ENCODE measurements around the gene RBFA. TPM values are rescaled to one million over a fixed set of nuclear protein-coding genes. Genes with fewer than 3 reads are reported as not detected.

The RBFA gene
- total and polyA plus RNA-seq, 2 of the 13 experiments (the other 11 are each of a cell fraction or from before 2014, with no cell fraction given) = 29.7 to 42.4 TPM

- CTCF ChIA-PET (ENCODE audit: low intra/inter-chr PET ratio, low total read pairs) = no interaction called here
- POLR2A ChIA-PET = no interaction called here
- FAIRE-seq = no peak
- TF ChIP-seq NR0B2 (CRISPR knock-in tag; IDR thresholded peaks at IDR 0.05) (no peak), GATA4 (IDR thresholded peaks at IDR 0.05; ENCODE audit: borderline replicate concordance, low read depth) (no peak), MXI1 (IDR thresholded peaks at IDR 0.05; ENCODE audit: borderline replicate concordance, low read depth, low read length) (no peak), NFYB (CRISPR knock-in tag; IDR thresholded peaks at IDR 0.05) (no peak), ZNF784 (CRISPR knock-in tag; IDR thresholded peaks at IDR 0.05; ENCODE audit: borderline replicate concordance) (no peak), ZNF17 (CRISPR knock-in tag; IDR thresholded peaks at IDR 0.05) (no peak), KLF12 (CRISPR knock-in tag; IDR thresholded peaks at IDR 0.05; ENCODE audit: borderline replicate concordance) (no peak)
- BruUV-seq (replicated peaks) = no TSS peak
- H3K4me3 ChIP-seq (replicated peaks in 1 of 3; ENCODE audit: insufficient read depth in 1 of 3, low read depth in 2 of 3, low read length in 3 of 3) = no peak overlapping the region
- H3K27me3 ChIP-seq (ENCODE audit: control insufficient read depth in 1 of 2, insufficient read depth in 2 of 2, low read length in 2 of 2) = no peaks in the 10 kb centered on the region
- no peaks in the 10 kb centered on the region for H3K36me3 ChIP-seq (replicated peaks in 1 of 2; ENCODE audit: control insufficient read depth in 1 of 2, insufficient read depth in 2 of 2, low read length in 2 of 2)
- no peaks in the 10 kb centered on the region for H3K9me3 ChIP-seq (ENCODE audit: low read length)
- intact Hi-C loops (cut with micrococcal nuclease; ENCODE audit: unreplicated experiment) = no loop called here
- no peak overlapping the region for H3K9ac ChIP-seq (ENCODE audit: insufficient read depth, low read depth, low read length)
- H3K4me1 ChIP-seq (ENCODE audit: insufficient read depth, low read length) = peaks cover 14% of the 10 kb centered on the region; the same call in 1 of the 2 replicates
- H4K20me1 ChIP-seq (ENCODE audit: insufficient read depth, low read length) = no peaks in the 10 kb centered on the region
- no peak overlapping the region for H2AFZ ChIP-seq (ENCODE audit: low read length)
- DNase-seq (ENCODE audit: low spot score) = no peak
- H3K4me2 ChIP-seq (ENCODE audit: low read depth, low read length) = no peak overlapping the region
- no peak overlapping the region for H3K27ac ChIP-seq (ENCODE audit: extremely low read length, insufficient read depth, low read length)
- in situ Hi-C loops (cut with HindIII; ENCODE audit: extremely low pct_ligation_motif_present, low pct_unique_long_range_greater_than_20kb) = no loop called here
- 96% methylated on average over 20 of the region's 20 CpGs for WGBS (ENCODE audit: low lambda C conversion rate)
- no peaks in the 10 kb centered on the region for H3K79me2 ChIP-seq (ENCODE audit: insufficient read depth, low read length)
- ATAC-seq = no peak
Observed at GRCh38 chr18:80012714-80013113, 21.5 kb upstream of the RBFA start.

GRCh38 chr18:80022613-80023012 lies 11.6 kb upstream of the RBFA start:
- CTCF ChIA-PET (ENCODE audit: low intra/inter-chr PET ratio, low total read pairs) = no interaction called here
- TF ChIP-seq ZKSCAN1 (IDR thresholded peaks at IDR 0.05; ENCODE audit: low read length) (peak; percentile 75; the same call in 1 of the 2 replicates), SETDB1 (CRISPR knock-in tag; IDR thresholded peaks at IDR 0.05; ENCODE audit: borderline replicate concordance) (peak; percentile 97), ZNF503 (CRISPR knock-in tag; IDR thresholded peaks at IDR 0.05) (no peak), ZFAT (CRISPR knock-in tag; conservative IDR thresholded peaks at IDR 0.05) (no peak), SOX13 (IDR thresholded peaks at IDR 0.05) (0 out of 2 replicates have a peak, but pooled peaks have one; percentile 13), SOX13 (CRISPR knock-in tag; conservative IDR thresholded peaks at IDR 0.05 in 1 of 2, IDR thresholded peaks at IDR 0.05 in 1 of 2) (no peak), ZNF276 (CRISPR knock-in tag; IDR thresholded peaks at IDR 0.05; ENCODE audit: low read depth) (no peak), EHMT2 (IDR thresholded peaks at IDR 0.05; ENCODE audit: borderline replicate concordance, low read depth, low read length) (no peak)

More at GRCh38 chr18:80022613-80023012, 11.6 kb upstream of the RBFA start:
- H4K20me1 ChIP-seq (ENCODE audit: insufficient read depth, low read length) = no peaks in the 10 kb centered on the region
- in situ Hi-C loops (cut with HindIII; ENCODE audit: extremely low pct_ligation_motif_present, low pct_unique_long_range_greater_than_20kb) = no loop called here
- no peak overlapping the region for H3K4me3 ChIP-seq (replicated peaks in 1 of 3; ENCODE audit: insufficient read depth in 1 of 3, low read depth in 2 of 3, low read length in 3 of 3)
- no peaks in the 10 kb centered on the region for H3K36me3 ChIP-seq (replicated peaks in 1 of 2; ENCODE audit: control insufficient read depth in 1 of 2, insufficient read depth in 2 of 2, low read length in 2 of 2)
- H3K9ac ChIP-seq (ENCODE audit: insufficient read depth, low read depth, low read length) = no peak overlapping the region
- H3K79me2 ChIP-seq (ENCODE audit: insufficient read depth, low read length) = no peaks in the 10 kb centered on the region
- POLR2A ChIA-PET = no interaction called here
- BruUV-seq (replicated peaks) = no TSS peak
- H3K27ac ChIP-seq (ENCODE audit: extremely low read length, insufficient read depth, low read length) = no peak overlapping the region
- H2AFZ ChIP-seq (ENCODE audit: low read length) = no peak overlapping the region
- 10% methylated on average over 1 of the region's 1 CpG for WGBS (ENCODE audit: low lambda C conversion rate)
- FAIRE-seq (no peak), ATAC-seq (no peak), DNase-seq (ENCODE audit: low spot score) (no peak)
- intact Hi-C loops (cut with micrococcal nuclease; ENCODE audit: unreplicated experiment) = no loop called here
- H3K27me3 ChIP-seq (ENCODE audit: control insufficient read depth in 1 of 2, insufficient read depth in 2 of 2, low read length in 2 of 2) = no peaks in the 10 kb centered on the region
- no peaks in the 10 kb centered on the region for H3K4me1 ChIP-seq (ENCODE audit: insufficient read depth, low read length)
- H3K9me3 ChIP-seq (ENCODE audit: low read length) = peaks cover 81% of the 10 kb centered on the region
- H3K4me2 ChIP-seq (ENCODE audit: low read depth, low read length) = no peak overlapping the region

All from HepG2 (cell line).